Adrenal gland (tissue), 12 donors: ENCODE data around the gene DCP2. TPM values are rescaled to one million over a fixed set of nuclear protein-coding genes. Genes with fewer than 3 reads are reported as not detected.
A peak's percentile ranks its signal among the peaks of the same experiment; 100 is the strongest.

ENCODE experiments used
- DNase-seq, 7 donors: peaks; one replicate each; pipeline ENCODE4 v3.0.0-alpha.2; 2019 to 2020
- H3K27ac ChIP-seq, 5 donors: fragments of 200-600 bp; sonication (generic) in 4 of 5; 1 replicate in 3 of 5; 2 replicates in 2 of 5; pipeline versions ENCODE4 v1.5.1 to v1.8.0; 2016 to 2020; ENCODE audit warnings: mild to moderate bottlenecking in 1 of 5
- H3K27me3 ChIP-seq: fragments of 200-600 bp; 2 replicates; pipeline ENCODE4 v1.8.0; 2021
- H3K36me3 ChIP-seq, 2 donors: fragments of 200-600 bp; replicated peaks in 1 of 2; 1 replicate in 1 of 2; 2 replicates in 1 of 2; pipeline versions ENCODE4 v1.5.1 to v1.8.0; 2018 to 2022
- H3K4me1 ChIP-seq, 2 donors: fragments of 200-600 bp; replicated peaks in 1 of 2; 1 replicate in 1 of 2; 2 replicates in 1 of 2; pipeline versions ENCODE4 v1.5.1 to v1.8.0; 2018 to 2021
- H3K4me3 ChIP-seq, 4 donors: fragments of 200-600 bp; sonication (generic) in 3 of 4; one replicate each; pipeline ENCODE4 v1.5.1; 2016 to 2018
- H3K9me3 ChIP-seq, 3 donors: fragments of 200-600 bp; sonication (generic) in 1 of 3; replicated peaks in 1 of 3; 1 replicate in 2 of 3; 2 replicates in 1 of 3; pipeline versions ENCODE4 v1.5.1 to v1.8.0; 2016 to 2021
- CTCF ChIP-seq, 6 experiments: fragments of 450-650 bp in 4 of 6; fragments of 200-600 bp in 2 of 6; sonication (generic) in 1 of 6; IDR thresholded peaks; 1 replicate in 5 of 6; 2 replicates in 1 of 6; pipeline versions ENCODE4 v1.5.1 to v1.8.0; 2016 to 2021; ENCODE audit warnings: antibody characterized with exemption in 6 of 6, mild to moderate bottlenecking in 2 of 6, moderate library complexity in 1 of 6
- POLR2A ChIP-seq, 2 donors: fragments of 450-650 bp; IDR thresholded peaks; one replicate each; pipeline ENCODE4 v1.6.1; 2017; ENCODE audit warnings: antibody characterized with exemption in 2 of 2, mild to moderate bottlenecking in 2 of 2, moderate library complexity in 1 of 2
- WGBS, 4 donors: extraction: QIAGEN DNeasy Blood & Tissue Kit in 2 of 4; methylation state at CpG; one replicate each; pipeline versions ENCODE4 v1.1.5 to v1.1.7; 2013 to 2017; 5-methylcytosine and 5-hydroxymethylcytosine counted together
- intact Hi-C, 2 donors: fragments of 100-400 bp; cut with DNase I; formaldehyde crosslinking; loops; one replicate each; pipeline versions ENCODE4 v1.14.1 to v1.15.0; 2022 to 2023
- polyA plus RNA-seq, 3 donors: library from polyadenylated mRNA; stranded (reverse); fragments of 200-250 nt in 2 of 3; fragments of 350-450 nt in 1 of 3; fragmentation: Illumina TruSeq in 1 of 3; extraction: RNeasy Lipid Tissue Mini Kit (QIAGEN cat#74804) in 1 of 3; gene quantifications; one replicate each; pipeline ENCODE4 v1.2.3, GENCODE V29; 2013 to 2014
- total RNA-seq, 9 donors: library from RNA; depleted of rRNA in 4 of 9; stranded (reverse); fragments of >200 nt in 4 of 9; fragments of 120-200 nt in 1 of 9; fragmentation: NEBNext Ultra II Directional in 1 of 9; extraction: Animal tissue kit (Norgen Biotek cat#: 25700) in 1 of 9; gene quantifications; one replicate each; pipeline versions ENCODE4 v1.1.0 to v1.2.4, GENCODE V29; 2013 to 2023
- donor health status: healthy with polysubstance abuse.
- donor health status: Bipolar disorder and iron deficiency.
- donor health status: DM: yes; HTN: yes; CAD: no.
- donor health status: DM: no; HTN: no; CAD: no.
- donor health status: DM: no; HTN: no; CAD: no.
- donor health status: DM: yes; HTN: yes; CAD: no.

The DCP2 gene
- total and polyA plus RNA-seq, 12 donors = 7.0 to 66.4 (median 39.6) TPM

GRCh38 chr5:113039934-113040285 lies 63.3 kb downstream of the DCP2 start:
- no peaks in the 10 kb centered on the region for H3K27me3 ChIP-seq
- H3K27ac ChIP-seq = no peak overlapping the region
- intact Hi-C loops = no loop called here
- no peak overlapping the region for H3K4me3 ChIP-seq
- no peaks in the 10 kb centered on the region for H3K9me3 ChIP-seq
- TF ChIP-seq CTCF (IDR thresholded peaks at IDR 0.05) (no peak), POLR2A (IDR thresholded peaks at IDR 0.05) (no peak)
- no peaks in the 10 kb centered on the region for H3K36me3 ChIP-seq
- no peak for DNase-seq
- 88 to 93% (median 89%) methylated on average over 4 of the region's 4 CpGs for WGBS, 4 donors
- H3K4me1 ChIP-seq = no peaks in the 10 kb centered on the region

- no peak overlapping the region for H3K27ac ChIP-seq
- no peaks in the 10 kb centered on the region for H3K9me3 ChIP-seq
- intact Hi-C loops = no loop called here
- DNase-seq = peak in 1 of 7 donors; percentile 3
- TF ChIP-seq CTCF (IDR thresholded peaks at IDR 0.05) (no peak), POLR2A (IDR thresholded peaks at IDR 0.05) (no peak)
- H3K36me3 ChIP-seq = no peaks in the 10 kb centered on the region
- no peaks in the 10 kb centered on the region for H3K4me1 ChIP-seq
- H3K4me3 ChIP-seq = no peak overlapping the region
- 91 to 93% (median 91%) methylated on average over 6 of the region's 6 CpGs for WGBS, 4 donors
- H3K27me3 ChIP-seq = no peaks in the 10 kb centered on the region
Observed at GRCh38 chr5:113040672-113041260, 64.2 kb downstream of the DCP2 start.

- TF ChIP-seq CTCF (IDR thresholded peaks at IDR 0.05) (no peak), POLR2A (IDR thresholded peaks at IDR 0.05) (no peak)
- Histone ChIP-seq H3K27me3 (no peaks in the 10 kb centered on the region), H3K36me3 (no peaks in the 10 kb centered on the region), H3K4me3 (no peak overlapping the region), H3K9me3 (no peaks in the 10 kb centered on the region), H3K4me1 (peaks cover 0 to 8% of the 10 kb centered on the region in 2 donors), H3K27ac (no peak overlapping the region)
- intact Hi-C loops = no loop called here
- WGBS, 4 donors = 84 to 88% (median 87%) methylated on average over 4 of the region's 4 CpGs
- DNase-seq = no peak
Observed at GRCh38 chr5:113042491-113043243, 66.1 kb downstream of the DCP2 start.

GRCh38 chr5:113043491-113043931 lies 66.9 kb downstream of the DCP2 start:
- no peak overlapping the region for H3K4me3 ChIP-seq
- H3K4me1 ChIP-seq = peaks cover 0 to 15% of the 10 kb centered on the region in 2 donors
- no peaks in the 10 kb centered on the region for H3K27me3 ChIP-seq
- intact Hi-C loops = no loop called here
- H3K36me3 ChIP-seq = no peaks in the 10 kb centered on the region
- peak in 3 of 7 donors; percentile 36 to 72 (median 50) for DNase-seq
- no peaks in the 10 kb centered on the region for H3K9me3 ChIP-seq
- H3K27ac ChIP-seq = no peak overlapping the region
- TF ChIP-seq CTCF (IDR thresholded peaks at IDR 0.05) (peak in 4 of 6 experiments; percentile 3 to 37 (median 28)), POLR2A (IDR thresholded peaks at IDR 0.05) (no peak)
- WGBS, 4 donors = 77 to 92% (median 89%) methylated on average over 5 to 16 of the region's 16 CpGs
